GM12878 (cell line): ENCODE data around the gene TIRAP. TPM values are rescaled to one million over a fixed set of nuclear protein-coding genes. Genes with fewer than 3 reads are reported as not detected.

Experiments
- ATAC-seq: fragments of 200-7000 bp; cut with Tn5 transposase; 3 replicates; pipeline ENCODE4 v1.9.1; 2020; ENCODE audit warnings: mild to moderate bottlenecking, moderate library complexity
- BruUV-seq: library from RNA; stranded (reverse); fragments of 400-500 nt; replicated peaks from 2 replicates; lab custom pipeline; 2021; lab: Mats Ljungman, UMichigan
- CTCF ChIA-PET: fragments of 300-600 bp; sonication (Branson Sonifier 250); formaldehyde crosslinking; extraction: SDS; loops from one replicate; lab custom pipeline; 2021; ENCODE audit warnings: inconsistent platforms; lab: Yijun Ruan, JAX
- POLR2A ChIA-PET: fragments of 350-600 bp; formaldehyde crosslinking; extraction: SDS; loops from one replicate; lab custom pipeline; 2021; ENCODE audit warnings: inconsistent platforms; lab: Charles Lee
- RAD21 ChIA-PET: fragments of 300-600 bp; sonication (Branson Sonifier 250); formaldehyde crosslinking; loops from one replicate; lab custom pipeline; 2023; ENCODE audit warnings: antibody characterized with exemption; ENCODE audit not compliant: unreplicated experiment; lab: Charles Lee
- SMC1A ChIA-PET: fragments of 300-600 bp; sonication (Branson Sonifier 250); formaldehyde crosslinking; loops from one replicate; lab custom pipeline; 2023; ENCODE audit not compliant: unreplicated experiment, uncharacterized antibody; lab: Charles Lee
- DNase-seq: peaks from one replicate; pipeline ENCODE4 v3.0.0-alpha.2; 2011; ENCODE audit warnings: low read depth, low spot score
- FAIRE-seq: peaks from 3 replicates; lab custom pipeline; 2011; peaks lifted over from hg19 to GRCh38; lab: Jason Lieb, UNC
- H2AFZ ChIP-seq: 2 replicates; pipeline ENCODE4 v1.6.0; 2011; ENCODE audit warnings: low read depth, low read length, control low read depth; ENCODE audit not compliant: control insufficient read depth
- H3K27ac ChIP-seq: 2 replicates; pipeline ENCODE4 v1.5.1; 2011; ENCODE audit warnings: control low read depth; ENCODE audit not compliant: control insufficient read depth, insufficient read depth
- H3K27me3 ChIP-seq, 2 experiments: replicated peaks in 1 of 2; 2 replicates each; pipeline versions ENCODE4 v1.6.0 to v1.6.1; 2011; ENCODE audit warnings: low read length in 1 of 2; ENCODE audit not compliant: control insufficient read depth in 2 of 2, insufficient read depth in 2 of 2
- H3K36me3 ChIP-seq, 2 experiments: 2 replicates each; pipeline ENCODE4 v1.5.1; 2011; ENCODE audit warnings: low read length in 1 of 2; ENCODE audit not compliant: control insufficient read depth in 2 of 2, insufficient read depth in 2 of 2
- H3K4me1 ChIP-seq: 2 replicates; pipeline ENCODE4 v1.6.1; 2011; ENCODE audit warnings: mild to moderate bottlenecking, low read length, moderate library complexity, mixed read lengths; ENCODE audit not compliant: control insufficient read depth, insufficient read depth
- H3K4me2 ChIP-seq: 2 replicates; pipeline ENCODE4 v1.6.0; 2011; ENCODE audit warnings: control low read depth; ENCODE audit not compliant: control insufficient read depth, insufficient read depth
- H3K4me3 ChIP-seq: fragments of 200-600 bp; sonication (generic); 2 replicates; pipeline ENCODE4 v1.5.1; 2016
- H3K79me2 ChIP-seq: 2 replicates; pipeline ENCODE4 v1.6.0; 2011; ENCODE audit warnings: low read length; ENCODE audit not compliant: control insufficient read depth, insufficient read depth
- H3K9ac ChIP-seq: 2 replicates; pipeline ENCODE4 v1.8.0; 2011; ENCODE audit warnings: low read length, control low read depth, mixed read lengths; ENCODE audit not compliant: control insufficient read depth, insufficient read depth
- H3K9me3 ChIP-seq: replicated peaks from 3 replicates; pipeline ENCODE4 v1.5.1; 2011; ENCODE audit warnings: mild to moderate bottlenecking, low read length; ENCODE audit not compliant: control insufficient read depth, insufficient read depth
- H4K20me1 ChIP-seq: 2 replicates; pipeline ENCODE4 v1.6.0; 2011; ENCODE audit not compliant: control insufficient read depth, insufficient read depth
- ASH2L ChIP-seq: fragments of 300-600, 200-600 bp; sonication (generic); IDR thresholded peaks from 2 replicates; pipeline ENCODE4 v1.6.1; 2017; ENCODE audit warnings: low read depth, mild to moderate bottlenecking, borderline replicate concordance
- JUND ChIP-seq: IDR thresholded peaks from 2 replicates; pipeline ENCODE4 v1.6.1; 2012; ENCODE audit warnings: low read depth, mild to moderate bottlenecking, low read length, improper control_type of control experiment, moderate library complexity
- SIX5 ChIP-seq: IDR thresholded peaks from 2 replicates; pipeline ENCODE4 v1.6.1; 2011; ENCODE audit warnings: mild to moderate bottlenecking, low read depth, low read length, moderate library complexity; ENCODE audit not compliant: severe bottlenecking
- ZNF687 ChIP-seq: fragments of 450-650 bp; IDR thresholded peaks from 2 replicates; pipeline ENCODE4 v1.6.1; 2017; ENCODE audit warnings: mild to moderate bottlenecking, moderate library complexity
- WGBS: methylation state at CpG from one replicate; pipeline ENCODE4 v1.1.6; 2016; ENCODE audit warnings: low lambda C conversion rate; ENCODE audit not compliant: insufficient replicate concordance, insufficient coverage; ENCODE audit errors: missing lambda C conversion rate; 5-methylcytosine and 5-hydroxymethylcytosine counted together
- in situ Hi-C: fragments of 300-500 bp; cut with MboI; formaldehyde crosslinking; loops from 9 replicates; pipeline ENCODE4 v1.14.3; 2018; ENCODE audit warnings: mixed read lengths
- intact Hi-C: fragments of 100-400 bp; cut with micrococcal nuclease; formaldehyde crosslinking; loops from one replicate; pipeline ENCODE4 v1.14.2; 2022; ENCODE audit not compliant: unreplicated experiment
- polyA plus RNA-seq, 11 experiments: library from polyadenylated mRNA; depleted of rRNA in 4 of 11; unstranded in 6 of 11; stranded (reverse) in 5 of 11; fragments of >200 nt; fragmentation: Nextera tagmentation in 4 of 11; fragmentation: Illumina TruSeq in 1 of 11; extraction: Ambion mirVana in 4 of 11; extraction: Trizol in 1 of 11; gene quantifications; 1 replicate in 1 of 11; 2 replicates in 10 of 11; pipeline versions ENCODE4 v1.2.1 to v1.2.3, GENCODE V29; 2011 to 2016; ENCODE audit warnings: inconsistent platforms in 2 of 11, missing spikeins in 2 of 11, low read depth in 1 of 11
- total RNA-seq, 4 experiments: library from RNA; depleted of rRNA in 3 of 4; stranded (reverse); fragments of >200 nt in 3 of 4; fragmentation: Illumina TruSeq in 1 of 4; extraction: Trizol in 1 of 4; gene quantifications; 2 replicates each; pipeline versions ENCODE4 v1.2.1 to v1.2.3, GENCODE V29; 2013 to 2021

TIRAP gene
- total and polyA plus RNA-seq, 10 of the 15 experiments (the other 5 are each of a cell fraction or from before 2014, with no cell fraction given), result 0.76 to 9.9 (median 4.7) TPM

- WGBS, result 69% methylated on average over 2 of the region's 2 CpGs
- H3K27me3 ChIP-seq, result no peaks in the 10 kb centered on the region
- ChIA-PET CTCF (interaction anchor here (1.6 kb wide), 1 partner anchor 10 kb away, joined by 3 read pairs; no protein-coding TSS in a partner anchor), POLR2A (interaction anchor here (1.3 kb wide), 1 partner anchor 22 kb away, joined by 3 read pairs; the partner anchor contains the start of genes FOXRED1 and SRPRA), SMC1A (no interaction called here), RAD21 (no interaction called here)
- ATAC-seq (no peak), DNase-seq (no peak), FAIRE-seq (no peak)
- peaks cover 1 to 4% of the 10 kb centered on the region in 2 experiments; a peak in 3 of 4 replicates for H3K36me3 ChIP-seq
- intact Hi-C loops (no loop called here), in situ Hi-C loops (no loop called here)
- H4K20me1 ChIP-seq, result no peaks in the 10 kb centered on the region
- no peaks in the 10 kb centered on the region for H3K9me3 ChIP-seq
- no peak overlapping the region for H3K27ac ChIP-seq
- no peak overlapping the region for H3K9ac ChIP-seq
- H3K79me2 ChIP-seq, result no peaks in the 10 kb centered on the region
- BruUV-seq, result no TSS peak
- H3K4me1 ChIP-seq, result no peaks in the 10 kb centered on the region
- no peak overlapping the region for H2AFZ ChIP-seq
- no peak for TF ChIP-seq JUND
- TF ChIP-seq ZNF687, result no peak
- no peak for TF ChIP-seq ASH2L
- TF ChIP-seq SIX5, result no peak
- H3K4me3 ChIP-seq, result no peak overlapping the region
- no peak overlapping the region for H3K4me2 ChIP-seq
Observed at GRCh38 chr11:126246636-126247035, 36.3 kb upstream of the TIRAP start.
